ENCODE results near the gene RET.

DNA sequence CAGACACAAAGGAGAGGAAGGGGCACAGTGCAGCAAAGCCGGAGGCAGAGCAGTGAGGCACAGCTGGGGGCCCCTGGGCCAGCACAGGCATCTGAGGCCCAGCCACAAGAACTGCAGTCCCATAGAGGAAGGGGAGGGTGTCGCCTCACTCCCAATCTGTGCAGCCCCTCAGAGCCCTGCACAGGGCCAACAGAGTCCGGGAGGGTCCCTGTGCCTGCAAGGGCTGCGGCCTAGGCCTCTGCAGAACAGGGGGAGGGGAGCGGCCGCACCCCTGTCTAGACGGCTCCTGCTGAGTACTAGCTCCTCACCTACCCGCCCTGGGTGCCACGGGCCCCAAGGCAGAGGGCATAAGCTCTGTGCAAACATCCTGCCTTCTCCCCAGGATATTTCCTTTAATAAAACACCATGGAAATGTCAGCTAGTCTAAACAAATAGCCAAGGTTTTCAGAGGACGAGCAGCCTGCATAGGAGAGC, 32.4 kb upstream of the RET start:
- TF ChIP-seq, protein P1, sequence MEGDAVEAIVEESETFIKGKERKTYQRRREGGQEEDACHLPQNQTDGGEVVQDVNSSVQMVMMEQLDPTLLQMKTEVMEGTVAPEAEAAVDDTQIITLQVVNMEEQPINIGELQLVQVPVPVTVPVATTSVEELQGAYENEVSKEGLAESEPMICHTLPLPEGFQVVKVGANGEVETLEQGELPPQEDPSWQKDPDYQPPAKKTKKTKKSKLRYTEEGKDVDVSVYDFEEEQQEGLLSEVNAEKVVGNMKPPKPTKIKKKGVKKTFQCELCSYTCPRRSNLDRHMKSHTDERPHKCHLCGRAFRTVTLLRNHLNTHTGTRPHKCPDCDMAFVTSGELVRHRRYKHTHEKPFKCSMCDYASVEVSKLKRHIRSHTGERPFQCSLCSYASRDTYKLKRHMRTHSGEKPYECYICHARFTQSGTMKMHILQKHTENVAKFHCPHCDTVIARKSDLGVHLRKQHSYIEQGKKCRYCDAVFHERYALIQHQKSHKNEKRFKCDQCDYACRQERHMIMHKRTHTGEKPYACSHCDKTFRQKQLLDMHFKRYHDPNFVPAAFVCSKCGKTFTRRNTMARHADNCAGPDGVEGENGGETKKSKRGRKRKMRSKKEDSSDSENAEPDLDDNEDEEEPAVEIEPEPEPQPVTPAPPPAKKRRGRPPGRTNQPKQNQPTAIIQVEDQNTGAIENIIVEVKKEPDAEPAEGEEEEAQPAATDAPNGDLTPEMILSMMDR (IDR thresholded peaks at IDR 0.05; ENCODE audit: insufficient read depth, low read depth, low read length), result no peak
- TF ChIP-seq EZH2 (IDR thresholded peaks at IDR 0.05; ENCODE audit: insufficient read depth, low read length), result no peak
